GM19395 (cell line): ENCODE data around the gene FRAT2.
"Not testable (repeated sequence)": the region's sequence is repeated elsewhere in the genome, so short reads cannot be mapped to it uniquely, and the experiment has no call there.

ENCODE experiments used
- ATAC-seq: cut with Tn5 transposase; IDR thresholded peaks from one replicate; pipeline ENCODE4 v1.9.1; 2021; ENCODE audit warnings: mild to moderate bottlenecking, moderate library complexity; ENCODE audit not compliant: unreplicated experiment

The FRAT2 gene

GRCh38 chr10:97292097-97292861, 42.2 kb downstream of the FRAT2 start, which contains the start of gene ARHGAP19:
Gene ARHGAP19, minus strand, starts transcription at chr10:97292637. Its CDS starts 10 bp downstream, at chr10:97292627.
- peak; percentile 99 for ATAC-seq

GRCh38 chr10:97291357-97292096, 43.0 kb downstream of the FRAT2 start:
- ATAC-seq: no peak

- ATAC-seq: not testable (repeated sequence)
Measured at GRCh38 chr10:97290576-97291356, 43.8 kb downstream of the FRAT2 start.

GRCh38 chr10:97290076-97290475, 44.5 kb downstream of the FRAT2 start:
- ATAC-seq: not testable (repeated sequence)
